ENCODE measurements around the gene FBXL7.

The FBXL7 gene

DNA sequence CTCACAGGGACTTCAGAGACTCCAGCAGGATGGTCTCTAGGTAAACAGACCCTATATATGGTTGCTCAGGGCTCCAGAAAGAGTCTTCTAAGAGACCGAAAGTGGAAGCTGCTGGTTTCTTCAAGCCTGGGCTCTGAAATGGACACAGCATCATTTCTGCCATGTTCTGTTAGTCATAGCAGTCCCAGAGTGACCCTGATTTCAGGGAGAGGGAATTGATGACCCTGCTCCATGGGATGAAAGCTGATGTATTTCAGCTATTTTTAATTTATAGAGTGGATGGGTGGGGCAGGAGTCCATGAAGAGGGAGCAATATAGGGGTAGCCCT lies 135.3 kb downstream of the FBXL7 start:
- Mint-ChIP-seq H3K4me3 (no peak overlapping the region), H3K4me1 (ENCODE audit: low read depth) (no peaks in the 10 kb centered on the region), H3K27me3 (ENCODE audit: low read depth) (no peaks in the 10 kb centered on the region), H3K9me3 (peaks cover 17% of the 10 kb centered on the region), H3K36me3 (ENCODE audit: low read depth) (no peaks in the 10 kb centered on the region), H3K27ac (no peak overlapping the region)
- no peak for DNase-seq (ENCODE audit: low spot score)

DNA sequence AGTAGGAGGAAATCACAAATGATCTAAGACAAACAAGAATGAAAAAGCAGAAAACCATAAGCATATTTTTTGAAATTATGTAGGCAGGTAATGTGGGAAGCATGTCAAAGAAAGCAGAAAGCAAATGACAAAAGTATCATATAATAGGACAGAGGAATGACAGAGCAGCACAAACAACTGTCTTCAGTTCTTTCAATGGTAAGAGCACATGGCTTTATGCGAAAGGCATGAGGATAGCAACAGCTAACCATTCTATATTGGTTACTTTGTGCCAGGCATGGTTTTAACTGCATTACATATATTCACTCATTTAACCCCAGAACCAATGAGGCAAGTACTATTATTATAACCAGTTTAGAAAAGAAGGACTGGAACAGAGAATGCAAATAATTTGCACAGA lies 137.4 kb downstream of the FBXL7 start:
- no peak overlapping the region for H3K4me3 Mint-ChIP-seq
- H3K27ac Mint-ChIP-seq: no peak overlapping the region
- no peak for DNase-seq (ENCODE audit: low spot score)
- H3K36me3 Mint-ChIP-seq (ENCODE audit: low read depth): no peaks in the 10 kb centered on the region
- peaks cover 21% of the 10 kb centered on the region for H3K9me3 Mint-ChIP-seq
- H3K27me3 Mint-ChIP-seq (ENCODE audit: low read depth): no peaks in the 10 kb centered on the region
- no peaks in the 10 kb centered on the region for H3K4me1 Mint-ChIP-seq (ENCODE audit: low read depth)

DNA sequence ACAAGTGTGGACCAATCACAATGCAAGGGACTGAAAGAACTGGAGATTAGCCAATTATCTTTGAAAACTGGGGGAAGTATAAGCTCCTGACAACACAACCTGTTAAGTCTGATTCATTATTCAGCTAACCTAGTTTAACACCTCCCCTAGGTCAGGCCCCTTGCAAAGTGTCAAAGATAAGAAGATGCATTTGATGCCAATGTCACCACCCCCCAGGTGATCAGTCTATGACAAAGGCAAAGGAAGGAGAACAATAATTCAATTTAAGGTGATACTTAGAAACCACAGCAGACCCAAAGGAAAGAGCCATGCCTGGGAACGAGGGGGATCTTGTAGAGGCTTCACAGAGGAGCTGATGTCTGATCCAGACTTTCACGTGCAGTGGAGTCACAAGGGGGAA lies 137.9 kb downstream of the FBXL7 start:
- H3K9me3 Mint-ChIP-seq: peaks cover 23% of the 10 kb centered on the region
- H3K27ac Mint-ChIP-seq: no peak overlapping the region
- no peak overlapping the region for H3K4me3 Mint-ChIP-seq
- H3K27me3 Mint-ChIP-seq (ENCODE audit: low read depth): no peaks in the 10 kb centered on the region
- no peak for DNase-seq (ENCODE audit: low spot score)
- H3K36me3 Mint-ChIP-seq (ENCODE audit: low read depth): no peaks in the 10 kb centered on the region
- H3K4me1 Mint-ChIP-seq (ENCODE audit: low read depth): no peaks in the 10 kb centered on the region

GRCh38 chr5:15638296-15638695 lies 138.3 kb downstream of the FBXL7 start:
- H3K4me1 Mint-ChIP-seq (ENCODE audit: low read depth): no peaks in the 10 kb centered on the region
- no peak for DNase-seq (ENCODE audit: low spot score)
- H3K27ac Mint-ChIP-seq: no peak overlapping the region
- no peak overlapping the region for H3K4me3 Mint-ChIP-seq
- no peaks in the 10 kb centered on the region for H3K36me3 Mint-ChIP-seq (ENCODE audit: low read depth)
- H3K9me3 Mint-ChIP-seq: peaks cover 25% of the 10 kb centered on the region
- no peaks in the 10 kb centered on the region for H3K27me3 Mint-ChIP-seq (ENCODE audit: low read depth)

GRCh38 chr5:15639288-15639687 lies 139.3 kb downstream of the FBXL7 start:
- Mint-ChIP-seq H3K36me3 (ENCODE audit: low read depth) (no peaks in the 10 kb centered on the region), H3K27ac (no peak overlapping the region), H3K4me1 (ENCODE audit: low read depth) (no peaks in the 10 kb centered on the region), H3K27me3 (ENCODE audit: low read depth) (no peaks in the 10 kb centered on the region), H3K9me3 (peaks cover 29% of the 10 kb centered on the region), H3K4me3 (no peak overlapping the region)
- no peak for DNase-seq (ENCODE audit: low spot score)

- Mint-ChIP-seq H3K27me3 (ENCODE audit: low read depth) (no peaks in the 10 kb centered on the region), H3K4me3 (no peak overlapping the region), H3K27ac (no peak overlapping the region), H3K36me3 (ENCODE audit: low read depth) (no peaks in the 10 kb centered on the region), H3K9me3 (peaks cover 31% of the 10 kb centered on the region), H3K4me1 (ENCODE audit: low read depth) (no peaks in the 10 kb centered on the region)
- DNase-seq (ENCODE audit: low spot score): no peak
Measured at GRCh38 chr5:15640116-15640515, 140.1 kb downstream of the FBXL7 start.

DNA sequence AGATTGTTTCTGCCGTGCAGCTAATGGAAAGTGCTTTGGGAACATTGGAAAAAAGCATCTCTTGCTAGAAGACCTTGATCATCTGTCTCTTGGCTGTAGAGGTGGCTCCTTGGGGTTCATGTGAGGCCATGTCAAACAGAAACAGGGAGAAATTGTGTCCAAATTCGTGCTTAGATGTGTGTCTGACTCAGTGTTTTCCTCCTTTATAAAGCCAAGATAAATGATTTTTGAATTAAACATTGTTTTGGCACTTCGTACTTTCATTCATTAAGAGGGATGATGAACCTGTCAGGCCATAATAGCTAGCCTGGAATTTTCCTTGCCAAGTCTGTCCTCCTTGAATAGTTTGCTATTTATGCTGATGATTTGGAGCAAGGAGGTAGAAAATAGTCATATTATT lies 143.8 kb downstream of the FBXL7 start:
- no peak for DNase-seq (ENCODE audit: low spot score)
- Mint-ChIP-seq H3K9me3 (peaks cover 40% of the 10 kb centered on the region), H3K27me3 (ENCODE audit: low read depth) (no peaks in the 10 kb centered on the region), H3K36me3 (ENCODE audit: low read depth) (no peaks in the 10 kb centered on the region), H3K4me1 (ENCODE audit: low read depth) (no peaks in the 10 kb centered on the region), H3K27ac (no peak overlapping the region), H3K4me3 (no peak overlapping the region)

GRCh38 chr5:15645381-15646160 lies 145.6 kb downstream of the FBXL7 start:
- H3K4me1 Mint-ChIP-seq (ENCODE audit: low read depth): no peaks in the 10 kb centered on the region
- H3K27ac Mint-ChIP-seq: peak overlapping the region; percentile 6
- H3K9me3 Mint-ChIP-seq: peaks cover 33% of the 10 kb centered on the region
- H3K36me3 Mint-ChIP-seq (ENCODE audit: low read depth): no peaks in the 10 kb centered on the region
- no peak for DNase-seq (ENCODE audit: low spot score)
- no peaks in the 10 kb centered on the region for H3K27me3 Mint-ChIP-seq (ENCODE audit: low read depth)
- no peak overlapping the region for H3K4me3 Mint-ChIP-seq

DNA sequence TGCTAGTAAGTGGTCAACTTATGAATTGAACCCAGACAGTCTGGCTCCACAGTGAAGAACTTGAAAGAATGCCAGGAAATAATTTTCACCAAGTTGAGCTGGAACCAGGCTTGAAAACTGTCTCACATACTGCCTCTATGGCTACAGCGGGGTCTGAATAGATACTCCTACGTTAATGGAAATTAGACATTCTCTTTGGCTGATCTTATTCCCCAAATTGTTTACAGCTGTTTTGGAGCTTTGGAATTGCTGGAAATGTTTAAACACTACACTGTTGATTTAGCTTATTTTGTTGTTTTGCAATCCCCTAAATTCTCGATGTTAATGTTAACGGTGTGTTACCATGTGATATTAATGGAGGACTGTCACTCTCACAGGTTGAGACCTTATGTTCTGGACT lies 146.4 kb downstream of the FBXL7 start:
- Mint-ChIP-seq H3K27ac (no peak overlapping the region), H3K4me3 (no peak overlapping the region), H3K4me1 (ENCODE audit: low read depth) (no peaks in the 10 kb centered on the region), H3K36me3 (ENCODE audit: low read depth) (no peaks in the 10 kb centered on the region), H3K9me3 (peaks cover 30% of the 10 kb centered on the region), H3K27me3 (ENCODE audit: low read depth) (no peaks in the 10 kb centered on the region)
- DNase-seq (ENCODE audit: low spot score): no peak

DNA sequence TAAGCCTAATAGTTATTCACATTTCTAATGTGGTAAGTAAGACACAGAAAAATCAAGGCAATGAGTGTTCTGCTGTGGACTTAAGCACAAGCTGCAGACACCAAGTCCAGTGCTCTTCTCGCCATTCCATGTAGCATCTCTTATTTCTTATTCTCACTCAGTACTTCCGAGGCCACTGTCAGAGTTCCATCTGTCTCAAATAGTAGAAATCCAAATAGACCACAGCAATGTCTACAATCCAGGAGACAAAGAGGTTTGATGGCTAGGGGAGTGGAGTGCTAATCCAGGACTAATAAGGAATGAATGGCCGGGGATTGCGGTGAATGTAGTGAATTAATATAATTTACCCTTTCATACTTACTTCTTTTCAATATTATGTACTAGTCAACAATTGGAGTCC lies 147.3 kb downstream of the FBXL7 start:
- Mint-ChIP-seq H3K27me3 (ENCODE audit: low read depth) (no peaks in the 10 kb centered on the region), H3K27ac (no peak overlapping the region), H3K36me3 (ENCODE audit: low read depth) (no peaks in the 10 kb centered on the region), H3K9me3 (peaks cover 29% of the 10 kb centered on the region), H3K4me3 (no peak overlapping the region), H3K4me1 (ENCODE audit: low read depth) (no peaks in the 10 kb centered on the region)
- DNase-seq (ENCODE audit: low spot score): no peak

GRCh38 chr5:15650266-15650665 lies 150.3 kb downstream of the FBXL7 start:
- Mint-ChIP-seq H3K9me3 (peaks cover 20% of the 10 kb centered on the region), H3K36me3 (ENCODE audit: low read depth) (no peaks in the 10 kb centered on the region), H3K4me3 (no peak overlapping the region), H3K4me1 (ENCODE audit: low read depth) (no peaks in the 10 kb centered on the region), H3K27me3 (ENCODE audit: low read depth) (no peaks in the 10 kb centered on the region), H3K27ac (no peak overlapping the region)
- no peak for DNase-seq (ENCODE audit: low spot score)

DNA sequence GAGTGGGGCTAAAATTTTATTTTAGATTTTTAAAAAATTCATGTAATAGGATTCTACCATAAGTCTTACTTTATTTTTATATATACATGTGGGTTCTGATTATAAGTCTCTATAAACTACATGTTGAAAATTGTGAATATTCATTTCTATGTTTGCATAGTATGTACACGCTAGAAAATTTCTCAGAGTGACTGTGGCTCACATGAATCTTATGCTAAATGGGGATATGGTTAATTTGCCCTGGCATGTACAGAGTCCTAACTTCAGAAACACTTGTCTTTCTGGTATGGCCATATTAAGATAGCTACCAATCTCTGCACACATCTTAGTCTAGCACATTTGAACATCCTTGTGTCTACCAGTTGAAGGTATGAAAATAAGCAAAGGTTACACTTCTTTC lies 154.8 kb downstream of the FBXL7 start:
- no peak overlapping the region for H3K27ac Mint-ChIP-seq
- DNase-seq (ENCODE audit: low spot score): no peak
- no peaks in the 10 kb centered on the region for H3K36me3 Mint-ChIP-seq (ENCODE audit: low read depth)
- H3K27me3 Mint-ChIP-seq (ENCODE audit: low read depth): no peaks in the 10 kb centered on the region
- H3K4me1 Mint-ChIP-seq (ENCODE audit: low read depth): no peaks in the 10 kb centered on the region
- H3K9me3 Mint-ChIP-seq: peaks cover 12% of the 10 kb centered on the region
- H3K4me3 Mint-ChIP-seq: no peak overlapping the region

GRCh38 chr5:15655683-15656082 lies 155.7 kb downstream of the FBXL7 start:
- H3K36me3 Mint-ChIP-seq (ENCODE audit: low read depth): no peaks in the 10 kb centered on the region
- H3K4me3 Mint-ChIP-seq: no peak overlapping the region
- no peak for DNase-seq (ENCODE audit: low spot score)
- no peak overlapping the region for H3K27ac Mint-ChIP-seq
- no peaks in the 10 kb centered on the region for H3K4me1 Mint-ChIP-seq (ENCODE audit: low read depth)
- no peaks in the 10 kb centered on the region for H3K27me3 Mint-ChIP-seq (ENCODE audit: low read depth)
- H3K9me3 Mint-ChIP-seq: peaks cover 12% of the 10 kb centered on the region

- Mint-ChIP-seq H3K36me3 (ENCODE audit: low read depth) (no peaks in the 10 kb centered on the region), H3K4me1 (ENCODE audit: low read depth) (no peaks in the 10 kb centered on the region), H3K27ac (no peak overlapping the region), H3K27me3 (ENCODE audit: low read depth) (no peaks in the 10 kb centered on the region), H3K4me3 (no peak overlapping the region), H3K9me3 (peaks cover 39% of the 10 kb centered on the region)
- DNase-seq (ENCODE audit: low spot score): no peak
Measured at GRCh38 chr5:15664961-15665360, 165.0 kb downstream of the FBXL7 start.

- Mint-ChIP-seq H3K27me3 (ENCODE audit: low read depth) (no peaks in the 10 kb centered on the region), H3K9me3 (peaks cover 39% of the 10 kb centered on the region), H3K4me3 (no peak overlapping the region), H3K27ac (no peak overlapping the region), H3K4me1 (ENCODE audit: low read depth) (no peaks in the 10 kb centered on the region), H3K36me3 (ENCODE audit: low read depth) (no peaks in the 10 kb centered on the region)
- no peak for DNase-seq (ENCODE audit: low spot score)
Measured at GRCh38 chr5:15669826-15670225, 169.8 kb downstream of the FBXL7 start.

All from T-helper 2 cell treated with Interferon-gamma antibody and Interleukin-4, amounts not matched to agents 5 μg/mL and 100 μg/mL, for 36 hours (primary cell).